ENCODE measurements around the gene PLA2G2D.
A peak's percentile ranks its signal among the peaks of the same experiment; 100 is the strongest.

The PLA2G2D gene, protein sequence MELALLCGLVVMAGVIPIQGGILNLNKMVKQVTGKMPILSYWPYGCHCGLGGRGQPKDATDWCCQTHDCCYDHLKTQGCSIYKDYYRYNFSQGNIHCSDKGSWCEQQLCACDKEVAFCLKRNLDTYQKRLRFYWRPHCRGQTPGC

DNA sequence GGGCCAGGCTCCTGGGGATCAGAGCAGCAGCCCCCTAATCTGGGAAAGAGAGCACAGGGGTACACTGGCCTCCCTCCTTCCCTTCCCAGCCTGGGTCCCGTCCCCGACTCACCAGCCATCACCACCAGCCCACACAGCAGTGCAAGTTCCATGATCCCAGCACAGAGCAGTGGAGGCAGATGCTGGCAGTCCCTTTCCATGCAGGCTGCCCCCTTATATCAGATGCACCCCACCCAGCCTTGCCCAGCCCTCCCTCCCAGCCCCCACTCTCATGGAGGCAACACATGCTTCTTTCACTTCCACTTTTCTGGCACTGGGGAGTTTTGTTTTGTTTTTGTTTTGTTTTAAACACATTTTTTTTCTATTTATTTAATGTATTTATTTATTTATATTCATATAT is at the start of gene PLA2G2D:
Gene PLA2G2D (minus strand): TSS at position 190 of the 400 bp plus-strand sequence. CDS start 38 bp downstream, at position 152.
- no peak for DNase-seq (ENCODE audit: low read depth in 2 of 2, low spot score in 1 of 2)

DNA sequence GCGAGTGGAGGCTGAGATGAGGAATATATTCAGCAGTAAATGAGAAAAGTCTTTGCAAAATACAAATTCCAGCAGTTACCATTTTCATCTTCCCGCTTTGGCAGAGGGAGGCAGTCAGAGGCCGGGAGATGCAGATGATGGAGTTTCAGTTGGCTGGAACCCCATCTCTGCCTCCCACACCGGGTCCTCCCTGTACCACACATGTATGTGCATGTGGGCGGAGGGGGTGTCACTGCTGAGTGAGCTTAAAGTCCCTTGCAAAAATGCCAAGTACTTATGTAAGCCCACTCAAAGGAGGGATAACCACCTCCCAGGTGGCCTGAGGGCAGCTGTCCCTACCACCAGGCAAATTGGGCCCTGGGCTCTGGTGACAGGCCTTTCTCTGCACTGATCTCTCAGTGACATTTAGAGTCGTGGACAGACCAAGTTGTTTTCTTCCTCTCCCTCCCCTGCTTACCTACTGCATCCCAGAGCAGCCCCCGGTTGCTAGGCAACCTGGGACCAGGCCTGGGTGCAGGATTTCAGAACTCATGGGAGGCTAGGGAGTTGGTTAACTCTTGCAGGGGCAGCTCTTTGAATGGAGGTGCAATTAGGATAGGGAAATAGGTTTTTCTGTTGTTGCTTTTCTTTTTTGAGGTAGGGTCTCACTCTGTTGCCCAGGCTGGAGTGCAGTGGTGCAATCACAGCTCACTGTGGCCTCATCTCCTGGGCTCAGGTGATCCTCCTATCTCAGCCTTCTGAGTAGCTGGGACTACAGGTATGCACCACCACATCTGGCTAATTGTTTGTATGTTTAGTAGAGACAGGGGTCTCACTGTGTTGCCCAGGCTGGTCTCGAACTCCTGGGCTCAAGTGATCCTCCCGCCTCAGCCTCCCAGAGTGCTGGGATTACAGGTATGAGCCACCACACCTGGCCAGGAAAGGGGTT is 49.5 kb upstream of the PLA2G2D start:
- DNase-seq (ENCODE audit: low read depth in 2 of 2, low spot score in 1 of 2) = no peak

DNA sequence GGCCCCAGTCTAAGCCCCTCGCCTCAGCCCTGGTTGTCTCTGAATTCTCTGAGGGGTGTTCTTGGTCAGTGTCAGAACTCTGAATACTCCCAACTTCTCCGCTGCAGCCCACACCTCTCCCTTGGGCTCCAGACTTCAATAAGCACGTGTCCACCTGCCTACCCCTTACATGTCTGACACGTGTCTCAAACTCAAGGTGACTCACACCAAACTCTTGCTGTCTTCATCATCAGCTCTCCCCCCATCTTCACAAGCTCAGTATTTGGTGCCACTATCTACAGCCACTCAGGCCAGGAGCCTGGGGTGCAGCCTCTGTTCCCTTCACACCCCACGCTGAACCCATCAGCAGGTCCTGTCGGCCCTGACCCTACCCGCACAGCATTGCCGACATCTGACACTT is 47.8 kb upstream of the PLA2G2D start:
- no peak for DNase-seq (ENCODE audit: low read depth in 2 of 2, low spot score in 1 of 2)

DNA sequence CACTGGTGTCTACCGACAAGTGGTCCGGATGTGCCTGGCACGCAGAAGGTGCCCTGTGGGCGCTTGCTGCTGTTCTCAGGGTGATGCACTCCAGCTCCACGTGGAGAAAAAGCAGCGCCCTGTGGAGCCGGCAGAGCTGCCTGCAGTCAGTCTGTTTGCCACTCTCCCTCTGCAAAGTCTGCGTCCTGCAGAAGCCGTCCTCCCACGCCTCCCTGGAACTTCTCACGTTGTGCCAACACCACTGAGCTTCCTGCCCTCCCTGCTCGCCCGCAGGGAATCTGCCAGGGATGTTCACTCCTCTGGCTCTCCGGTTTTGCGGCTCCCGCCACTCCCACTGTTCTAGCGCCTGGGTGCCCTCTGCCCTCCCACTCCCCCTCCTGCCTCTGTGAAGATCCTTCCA is 46.7 kb upstream of the PLA2G2D start:
- DNase-seq (ENCODE audit: low read depth in 2 of 2, low spot score in 1 of 2) = no peak

DNA sequence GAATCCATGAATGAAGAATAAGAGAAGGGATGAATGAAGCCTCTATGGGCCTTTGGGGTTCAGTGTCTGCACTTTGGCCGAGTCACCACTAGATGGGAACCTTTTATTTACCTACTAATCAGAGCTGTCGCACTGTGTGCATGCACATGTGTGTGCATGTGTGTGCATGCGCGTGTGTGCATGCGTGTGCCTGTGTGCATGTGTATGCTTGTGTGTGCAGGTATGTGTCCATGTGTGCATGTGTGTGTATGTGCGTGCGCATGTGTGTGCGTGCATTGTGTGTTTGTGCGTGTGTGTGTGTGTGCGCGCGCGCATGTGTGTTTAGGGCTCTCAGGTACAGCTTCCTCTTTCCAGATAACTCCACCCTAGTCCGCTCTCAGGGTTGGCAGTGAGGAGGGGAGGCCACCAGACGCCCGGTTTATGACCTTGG is 46.2 kb upstream of the PLA2G2D start:
- no peak for DNase-seq (ENCODE audit: low read depth in 2 of 2, low spot score in 1 of 2)

DNA sequence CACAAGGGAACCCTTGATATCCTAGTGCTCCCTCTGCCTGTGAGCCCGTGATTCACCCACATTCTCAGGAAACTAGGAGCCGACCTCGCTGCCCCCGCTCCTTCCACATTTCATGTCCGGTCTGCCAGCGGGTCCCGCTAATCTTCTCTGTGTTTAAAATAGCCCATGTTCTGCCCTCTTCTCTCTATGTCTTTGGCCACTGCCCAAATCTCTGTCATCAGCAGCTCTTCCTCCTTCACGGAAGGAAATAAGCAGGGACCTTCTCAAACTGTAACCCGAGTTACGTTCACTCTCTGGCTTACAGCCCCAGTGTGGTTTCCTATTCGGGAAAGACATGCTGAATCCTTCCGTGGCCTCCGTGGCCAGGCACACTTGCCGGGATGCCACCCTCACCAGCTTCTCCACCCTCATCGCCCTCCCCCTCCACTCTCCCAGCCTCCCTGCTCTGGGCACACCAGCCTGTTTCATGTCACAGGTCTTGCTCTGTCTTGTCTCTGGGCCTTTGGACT is 45.4 kb upstream of the PLA2G2D start:
- no peak for DNase-seq (ENCODE audit: low read depth in 2 of 2, low spot score in 1 of 2)

DNA sequence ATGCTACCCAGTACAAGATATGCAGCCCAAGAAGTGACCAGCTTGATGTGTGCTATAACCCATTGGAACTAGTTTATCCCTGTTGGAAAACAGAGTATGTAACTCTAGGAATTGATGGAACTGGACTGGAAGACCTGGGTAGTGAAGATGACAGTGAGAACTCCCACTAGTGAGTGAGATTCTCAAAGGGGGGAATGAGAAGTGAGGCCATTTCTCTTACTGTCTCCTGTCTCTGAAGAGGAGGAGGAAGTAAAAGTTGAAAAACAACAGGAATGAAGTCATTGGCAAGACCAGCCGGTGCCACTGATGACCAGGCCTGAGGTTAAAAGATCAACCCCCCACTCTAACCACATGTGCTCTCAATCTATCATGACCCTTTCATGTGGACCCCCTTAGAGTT is 40.7 kb upstream of the PLA2G2D start:
- no peak for DNase-seq (ENCODE audit: low read depth in 2 of 2, low spot score in 1 of 2)

DNA sequence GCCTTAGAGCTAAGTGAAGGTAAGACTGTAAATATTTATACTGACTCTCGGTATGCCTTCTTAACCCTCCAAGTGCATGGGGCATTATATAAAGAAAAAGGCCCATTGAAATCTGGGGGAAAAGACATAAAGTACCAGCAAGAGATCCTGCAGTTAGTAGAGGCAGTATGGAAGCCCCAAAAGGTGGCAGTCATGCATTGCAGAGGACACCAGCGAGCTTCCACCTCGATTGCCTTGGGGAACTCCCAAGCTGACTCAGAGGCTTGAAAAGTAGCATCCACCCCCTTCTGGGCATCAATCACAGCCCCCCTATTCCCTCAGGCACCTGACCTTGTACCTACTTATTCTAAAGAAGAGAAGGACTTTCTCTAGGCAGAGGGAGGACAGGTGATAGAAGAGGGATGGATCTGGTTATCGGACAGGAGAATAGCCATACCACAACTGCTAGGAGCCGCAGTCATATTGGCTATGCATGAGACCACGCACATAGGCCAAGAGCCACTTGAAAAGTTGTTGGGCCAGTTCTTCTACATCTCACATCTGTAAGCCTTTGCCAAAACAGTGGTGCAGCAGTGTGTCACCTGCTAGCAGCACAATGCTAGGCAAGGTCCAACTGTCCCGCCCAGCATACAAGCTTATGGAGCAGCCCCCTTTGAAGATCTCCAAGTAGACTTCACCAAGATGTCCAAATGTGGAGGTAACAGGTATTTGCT is 39.2 kb upstream of the PLA2G2D start:
- DNase-seq (ENCODE audit: low read depth in 2 of 2, low spot score in 1 of 2) = no peak

DNA sequence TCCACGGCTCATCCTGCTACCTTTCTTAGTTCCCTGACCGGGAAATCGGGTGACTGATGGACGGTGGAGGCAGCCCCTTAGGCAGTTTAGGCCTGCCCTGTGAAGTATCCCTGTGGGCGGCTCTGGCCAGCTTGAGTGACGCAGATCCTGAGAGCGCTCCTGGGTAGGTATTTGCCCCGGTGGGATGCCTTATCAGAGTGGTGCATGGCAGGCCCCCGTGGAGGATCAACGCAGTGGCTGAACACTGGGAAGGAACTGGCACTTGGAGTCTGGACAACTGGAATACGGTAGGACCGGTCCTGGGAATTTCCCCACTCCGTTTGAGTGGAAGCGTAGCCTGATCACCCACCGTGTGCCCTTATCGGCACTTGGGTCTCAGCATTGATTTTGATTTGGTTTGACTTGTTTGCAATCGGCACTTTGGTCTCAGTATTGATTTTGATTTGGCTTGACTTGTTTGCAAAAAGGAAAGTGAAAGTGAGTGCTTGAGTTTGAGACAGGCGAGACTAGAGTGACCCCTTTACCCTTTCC is 35.0 kb upstream of the PLA2G2D start:
- DNase-seq (ENCODE audit: low read depth in 2 of 2, low spot score in 1 of 2) = no peak

DNA sequence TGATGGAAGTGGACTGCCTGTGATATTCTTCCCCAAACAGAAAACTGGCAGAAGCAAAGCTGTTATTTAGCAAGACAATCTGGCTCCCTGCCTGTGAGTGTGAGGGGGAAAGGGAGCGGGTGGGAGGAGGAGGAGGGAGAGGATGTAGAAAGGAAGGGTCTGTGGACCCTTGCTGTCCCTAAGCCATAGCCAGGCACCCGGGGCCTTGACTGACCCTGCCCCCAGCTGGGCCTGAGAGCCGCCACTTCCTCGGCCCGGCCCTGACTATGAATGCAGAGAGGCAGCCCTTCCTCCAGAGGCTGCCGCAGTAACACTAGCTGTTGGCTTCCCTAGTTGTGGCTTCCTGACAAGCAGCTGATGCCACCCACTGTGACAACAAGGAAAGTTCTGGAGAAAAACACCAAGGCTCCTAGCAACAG is 33.7 kb upstream of the PLA2G2D start:
- no peak for DNase-seq (ENCODE audit: low read depth in 2 of 2, low spot score in 1 of 2)

DNA sequence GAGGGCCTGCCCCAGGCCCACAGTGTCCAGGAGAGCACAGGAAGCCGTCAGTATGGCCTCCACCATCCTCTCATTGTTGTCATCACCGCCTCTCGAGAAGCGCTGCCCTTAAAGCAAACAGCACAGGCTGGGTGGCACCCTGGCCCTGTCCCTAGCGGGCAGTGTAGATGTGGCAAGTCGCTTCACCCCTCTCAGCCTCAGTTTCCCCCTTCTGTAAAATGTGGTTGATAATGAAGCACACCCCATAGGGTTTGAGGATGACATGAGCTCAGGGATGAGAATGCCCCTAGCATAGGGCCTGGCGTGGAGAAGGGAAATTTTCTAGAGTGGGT is 33.2 kb upstream of the PLA2G2D start:
- no peak for DNase-seq (ENCODE audit: low read depth in 2 of 2, low spot score in 1 of 2)

DNA sequence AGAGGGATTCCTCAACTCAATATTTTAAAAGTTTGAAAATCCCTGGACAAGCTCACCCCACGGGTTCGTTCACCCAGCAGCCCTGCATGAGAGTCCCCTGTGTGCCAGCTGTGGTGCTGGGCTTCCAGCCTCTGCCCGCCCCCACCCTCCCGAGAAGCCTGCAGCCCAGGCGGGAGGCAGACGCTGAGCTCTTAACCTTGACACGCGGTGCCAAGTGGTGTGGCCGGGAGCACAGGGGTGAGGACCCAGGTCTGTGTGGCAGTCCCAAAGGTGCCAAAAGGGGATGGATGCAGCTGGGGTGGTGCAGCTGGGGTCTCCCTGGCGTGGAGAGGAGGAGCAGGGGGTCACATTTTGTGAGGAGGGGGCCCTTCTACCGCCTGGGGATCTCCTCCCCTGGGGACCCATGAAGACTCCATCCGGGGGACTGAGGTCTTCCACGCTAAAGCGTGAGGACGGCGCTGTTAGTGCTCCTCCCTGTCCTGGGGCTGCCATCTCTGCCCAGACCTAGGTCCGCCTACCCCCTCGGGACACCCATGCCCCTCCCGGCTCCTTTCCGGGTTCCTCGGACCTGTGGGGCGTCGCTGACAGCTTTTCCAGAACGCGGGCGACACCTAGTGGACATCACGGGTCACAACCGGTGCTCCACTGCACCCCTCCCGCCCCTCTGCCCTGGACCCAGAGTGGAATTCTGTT is 32.7 kb upstream of the PLA2G2D start:
- peak; percentile 51 to 62 for DNase-seq (ENCODE audit: low read depth in 2 of 2, low spot score in 1 of 2)

DNA sequence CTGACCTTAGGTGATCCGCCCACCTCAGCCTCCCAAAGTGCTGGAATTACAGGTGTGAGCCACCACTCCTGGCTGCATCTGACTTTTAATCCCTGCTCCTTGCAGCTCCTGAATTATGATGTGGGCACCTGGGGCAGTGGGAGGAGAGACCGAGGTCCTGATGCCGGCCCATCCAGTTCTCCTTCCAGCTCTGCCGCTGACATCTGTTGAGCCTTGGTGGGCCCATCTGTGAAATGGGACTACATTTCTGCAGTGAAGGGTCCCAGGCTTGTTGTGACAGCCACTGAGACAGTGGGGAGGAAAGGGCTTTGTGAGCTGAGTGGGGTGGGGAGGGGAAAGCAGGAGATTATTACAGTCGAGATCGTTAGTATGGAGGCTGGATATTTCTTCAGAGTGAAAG is 31.6 kb upstream of the PLA2G2D start:
- DNase-seq (ENCODE audit: low read depth in 2 of 2, low spot score in 1 of 2) = no peak

DNA sequence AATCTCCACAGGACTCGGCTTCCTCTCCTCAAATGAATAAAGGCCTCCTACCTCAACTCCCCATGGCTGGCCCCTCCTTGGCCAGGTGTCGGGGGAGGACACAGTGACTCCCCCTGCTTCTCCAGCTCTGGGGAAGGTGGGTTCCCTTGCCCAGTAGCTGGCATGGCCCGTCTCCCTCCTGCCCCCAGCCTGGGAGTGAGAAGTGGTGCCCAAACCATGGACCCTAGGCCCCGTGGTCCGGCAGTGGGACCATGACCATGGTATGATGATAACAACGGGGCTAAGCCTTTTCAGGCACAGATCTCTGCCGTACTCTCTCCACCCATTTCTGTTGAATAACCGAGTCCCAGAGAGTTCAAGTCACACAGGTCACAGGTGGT is 31.0 kb upstream of the PLA2G2D start:
- DNase-seq (ENCODE audit: low read depth in 2 of 2, low spot score in 1 of 2) = no peak

DNA sequence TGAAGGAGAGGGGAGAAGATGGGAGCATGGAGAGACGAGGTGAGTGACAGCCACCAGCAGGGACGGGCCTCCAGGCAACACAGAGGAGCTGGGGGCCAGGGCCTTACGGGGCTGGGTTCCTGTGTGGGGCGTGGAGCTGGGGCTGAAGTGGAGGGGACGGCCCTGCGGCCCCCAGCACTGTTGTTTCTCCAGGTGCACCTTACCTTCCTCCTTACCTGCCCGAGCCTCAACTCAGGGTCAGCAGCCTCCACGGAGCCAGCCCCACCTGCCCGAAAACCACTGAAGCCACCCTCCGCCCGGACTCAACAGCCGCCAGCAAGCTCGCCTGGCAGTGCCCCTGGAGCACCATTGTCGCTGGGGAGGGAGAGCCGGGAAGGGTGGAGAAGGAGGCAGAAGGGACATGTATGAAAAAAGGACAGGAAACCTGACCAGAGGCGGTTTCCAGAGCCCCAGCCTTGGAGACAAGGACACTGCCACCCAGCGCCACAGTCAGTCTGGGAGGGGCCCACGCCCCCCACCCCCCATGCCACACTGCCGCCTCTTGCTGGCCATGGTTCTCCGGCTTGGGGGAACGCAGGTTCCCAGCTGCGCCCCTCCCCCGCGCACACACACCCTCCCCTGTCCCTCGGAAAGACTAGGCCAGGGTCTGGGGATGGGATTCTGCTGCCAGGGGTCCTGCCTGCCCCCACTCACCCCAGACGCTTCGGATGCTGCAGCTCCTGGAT is 30.4 kb upstream of the PLA2G2D start:
- DNase-seq (ENCODE audit: low read depth in 2 of 2, low spot score in 1 of 2) = no peak

DNA sequence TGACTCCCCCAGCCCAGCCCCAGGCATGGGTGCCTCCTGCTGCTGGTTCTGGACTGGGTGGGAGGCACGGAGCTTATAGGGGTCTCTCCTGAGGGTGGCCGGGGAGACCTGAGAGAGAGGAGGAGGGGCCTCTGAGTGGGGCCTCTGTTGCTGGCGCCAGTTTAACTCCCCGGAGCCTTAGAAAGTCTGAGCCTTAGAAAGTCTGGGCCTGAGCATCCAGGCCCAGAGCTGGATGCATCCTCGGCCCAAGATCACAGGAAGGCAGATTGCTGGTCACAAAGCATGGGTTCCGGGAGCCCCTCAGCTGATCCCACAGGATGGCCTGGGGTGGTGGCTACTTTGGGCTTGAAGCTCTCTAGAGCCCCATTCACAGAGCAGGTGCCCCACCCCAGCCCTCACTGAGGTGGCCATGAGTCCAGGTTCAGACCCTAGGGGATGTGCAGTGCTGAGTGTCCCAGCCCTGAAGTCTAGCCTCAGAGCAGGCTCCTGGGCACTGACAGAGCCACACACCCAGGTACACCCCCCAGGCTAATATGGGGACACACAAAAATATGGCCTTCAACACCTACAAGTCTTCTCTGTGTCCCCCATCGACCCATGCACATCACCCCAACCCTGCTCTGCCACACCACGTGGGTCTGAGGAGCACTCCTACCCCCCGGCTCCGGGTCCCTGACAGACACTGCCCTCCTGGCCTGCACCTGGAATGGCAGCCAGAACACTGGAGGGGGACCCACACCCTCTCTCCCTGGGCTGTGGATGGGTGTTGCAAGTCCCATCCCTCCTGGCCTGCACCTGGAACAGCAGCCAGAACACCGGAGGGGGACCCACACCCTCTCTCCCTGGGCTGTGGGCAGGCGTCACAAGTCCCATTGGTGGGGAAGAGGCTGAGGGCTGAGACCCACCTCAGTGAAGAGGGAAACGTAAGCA is 29.5 kb upstream of the PLA2G2D start:
- no peak for DNase-seq (ENCODE audit: low read depth in 2 of 2, low spot score in 1 of 2)

DNA sequence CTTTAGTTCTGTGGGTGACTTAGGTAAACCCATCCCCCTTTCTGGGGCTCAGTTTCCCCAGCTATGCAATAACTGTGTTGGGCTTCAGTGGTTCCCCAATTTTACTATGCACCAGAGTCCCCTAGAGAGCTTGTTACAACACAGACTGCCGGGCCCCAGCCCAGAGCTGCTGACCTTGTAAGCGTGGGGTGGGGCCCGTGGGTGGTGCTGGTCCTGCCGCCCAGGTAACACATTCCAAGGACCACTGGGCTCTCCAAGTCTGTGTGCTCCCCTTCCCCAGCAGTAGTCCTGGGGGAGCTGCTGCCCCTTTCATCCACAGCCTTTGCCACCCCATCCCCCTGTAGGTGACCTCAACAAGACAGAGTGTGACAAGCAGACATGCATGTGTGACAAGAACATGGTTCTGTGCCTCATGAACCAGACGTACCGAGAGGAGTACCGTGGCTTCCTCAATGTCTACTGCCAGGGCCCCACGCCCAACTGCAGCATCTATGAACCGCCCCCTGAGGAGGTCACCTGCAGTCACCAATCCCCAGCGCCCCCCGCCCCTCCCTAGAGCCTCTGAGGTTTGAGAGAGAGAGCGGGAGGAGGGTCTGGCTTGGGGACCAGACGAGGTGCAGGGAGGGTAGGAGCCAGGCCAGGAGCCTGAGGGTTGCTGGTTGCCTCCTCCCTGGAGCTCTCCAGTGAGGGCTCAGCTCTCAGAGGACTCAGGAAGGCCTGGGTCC is 28.7 kb upstream of the PLA2G2D start:
- no peak for DNase-seq (ENCODE audit: low read depth in 2 of 2, low spot score in 1 of 2)

DNA sequence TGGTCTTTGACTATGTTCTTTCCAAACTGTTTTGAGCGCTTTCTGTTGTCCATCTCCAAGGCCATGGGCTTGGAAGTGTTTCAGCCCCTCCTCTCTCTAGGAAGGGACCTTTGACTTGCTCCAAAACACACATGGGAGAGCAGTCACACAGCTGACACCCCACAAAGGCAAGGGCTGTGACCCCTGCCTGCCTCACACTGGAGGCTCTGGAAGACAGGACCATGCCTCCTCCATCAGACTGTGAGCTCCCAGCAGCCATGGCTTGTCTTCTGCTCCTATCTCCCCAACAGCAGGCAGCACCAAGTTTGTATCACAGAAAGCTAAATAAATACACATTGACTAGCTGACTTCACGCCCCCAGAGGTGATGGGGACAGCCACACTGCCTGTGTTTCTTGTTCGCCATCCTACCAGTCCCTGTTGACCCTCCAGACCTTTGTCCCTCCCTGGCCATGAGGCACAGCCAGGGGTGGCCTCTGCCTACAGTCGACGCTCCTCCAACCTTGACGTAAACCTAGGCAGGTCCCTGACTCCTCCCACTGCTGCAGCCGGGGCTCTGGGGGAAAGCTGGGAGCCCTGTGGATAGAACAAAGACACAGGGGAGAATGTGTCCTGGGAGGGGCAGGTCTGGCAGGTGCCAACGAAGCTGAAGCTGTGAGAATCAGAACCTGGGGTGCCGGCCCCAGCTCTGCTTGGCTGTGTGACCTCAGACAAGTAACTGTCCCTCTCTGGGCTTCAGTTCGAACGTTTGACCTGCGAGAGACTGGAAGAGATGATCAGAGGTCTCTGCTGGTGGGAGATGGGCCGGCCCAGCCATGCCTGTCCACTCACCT is 24.6 kb upstream of the PLA2G2D start:
- DNase-seq (ENCODE audit: low read depth in 2 of 2, low spot score in 1 of 2) = no peak

Measured in stimulated activated CD8-positive, alpha-beta memory T cell treated with anti-CD3 and anti-CD28 coated beads, Interleukin-4, amount 100 ng/mL, for 4 hours (primary cell).